GM12878 (cell line): Measurements from ENCODE around the gene RPL10.

ENCODE experiments used
- CHD1 ChIP-seq: IDR thresholded peaks from 2 replicates; pipeline ENCODE4 v1.6.1; 2012; ENCODE audit warnings: low read depth, low read length, improper control_type of control experiment
- CTCF ChIP-seq, 3 experiments: IDR thresholded peaks in 2 of 3; conservative IDR thresholded peaks in 1 of 3; 2 replicates each; pipeline ENCODE4 v1.5.1; 2011; ENCODE audit warnings: low read depth in 3 of 3, low read length in 3 of 3, mild to moderate bottlenecking in 3 of 3, control low read depth in 2 of 3, moderate library complexity in 2 of 3, inconsistent platforms in 1 of 3, mixed read lengths in 1 of 3; ENCODE audit not compliant: control insufficient read depth in 2 of 3, insufficient read depth in 1 of 3; ENCODE audit errors: extremely low read depth in 1 of 3
- EZH2 ChIP-seq: IDR thresholded peaks from 2 replicates; pipeline ENCODE4 v1.6.1; 2012; ENCODE audit warnings: low read depth, mild to moderate bottlenecking, control low read depth, inconsistent platforms, low read length, borderline replicate concordance; ENCODE audit not compliant: control insufficient read depth
- JUND ChIP-seq: IDR thresholded peaks from 2 replicates; pipeline ENCODE4 v1.6.1; 2012; ENCODE audit warnings: low read depth, mild to moderate bottlenecking, low read length, improper control_type of control experiment, moderate library complexity
- KDM1A ChIP-seq: fragments of 200-600 bp; sonication (generic); IDR thresholded peaks from 2 replicates; pipeline ENCODE4 v1.6.1; 2016; ENCODE audit warnings: borderline replicate concordance
- POLR2A ChIP-seq: IDR thresholded peaks from 2 replicates; pipeline ENCODE4 v1.6.1; 2011; ENCODE audit warnings: low read depth, mild to moderate bottlenecking, low read length

- TF ChIP-seq KDM1A: no peak
- TF ChIP-seq CTCF (IDR thresholded peaks at IDR 0.05 in 2 of 3, conservative IDR thresholded peaks at IDR 0.05 in 1 of 3; ENCODE audit: control insufficient read depth in 2 of 3, extremely low read depth in 1 of 3, insufficient read depth in 1 of 3, low read depth in 3 of 3, low read length in 3 of 3): no peak
- TF ChIP-seq JUND: no peak
- peak; percentile 41; the same call in 1 of the 2 replicates for TF ChIP-seq POLR2A
- no peak for TF ChIP-seq CHD1
- no peak for TF ChIP-seq EZH2
Measured at GRCh38 chrX:154402622-154403127, 4.5 kb downstream of the RPL10 start.
